Inferior parietal cortex (tissue), 1 donor: Measurements from ENCODE around the gene IQSEC1.

Source experiments
- DNase-seq: peaks from one replicate; pipeline ENCODE4 v3.0.0-alpha.2; 2016; ENCODE audit errors: extremely low spot score

The IQSEC1 gene

GRCh38 chr3:13016083-13016720 lies 57.0 kb downstream of the IQSEC1 start:
- no peak for DNase-seq

GRCh38 chr3:13015286-13016082 lies 57.7 kb downstream of the IQSEC1 start:
- no peak for DNase-seq

- DNase-seq, result no peak
Observed at GRCh38 chr3:13014755-13015285, 58.4 kb downstream of the IQSEC1 start.

GRCh38 chr3:13013994-13014754 lies 59.1 kb downstream of the IQSEC1 start:
- no peak for DNase-seq

GRCh38 chr3:13013566-13013965 lies 59.7 kb downstream of the IQSEC1 start:
- no peak for DNase-seq

- no peak for DNase-seq
Observed at GRCh38 chr3:13013151-13013561, 60.1 kb downstream of the IQSEC1 start.

GRCh38 chr3:13012221-13012691 lies 61.0 kb downstream of the IQSEC1 start:
- DNase-seq, result no peak

- no peak for DNase-seq
Observed at GRCh38 chr3:13011573-13012220, 61.5 kb downstream of the IQSEC1 start.

GRCh38 chr3:13010780-13011572 lies 62.3 kb downstream of the IQSEC1 start:
- no peak for DNase-seq

GRCh38 chr3:13009946-13010315 lies 63.3 kb downstream of the IQSEC1 start:
- no peak for DNase-seq

GRCh38 chr3:13009132-13009945 lies 63.9 kb downstream of the IQSEC1 start:
- no peak for DNase-seq

- DNase-seq, result no peak
Observed at GRCh38 chr3:13008155-13008995, 64.9 kb downstream of the IQSEC1 start.

- DNase-seq, result no peak
Observed at GRCh38 chr3:13007251-13007941, 65.8 kb downstream of the IQSEC1 start.

- no peak for DNase-seq
Observed at GRCh38 chr3:13006216-13006990, 66.8 kb downstream of the IQSEC1 start.

GRCh38 chr3:13005301-13005700 lies 67.9 kb downstream of the IQSEC1 start:
- DNase-seq, result no peak

- DNase-seq, result no peak
Observed at GRCh38 chr3:13004376-13004775, 68.9 kb downstream of the IQSEC1 start.

- no peak for DNase-seq
Observed at GRCh38 chr3:13003608-13004007, 69.6 kb downstream of the IQSEC1 start.
